ENCODE measurements around the gene DGKZ.

The DGKZ gene

GRCh38 chr11:46381819-46382645 is 34.8 kb downstream of the DGKZ start:
- DNase-seq (ENCODE audit: low read depth): no peak

GRCh38 chr11:46382646-46383403 is 35.6 kb downstream of the DGKZ start:
- DNase-seq (ENCODE audit: low read depth): peak; percentile 39

- no peak for DNase-seq (ENCODE audit: low read depth)
Observed at GRCh38 chr11:46383404-46383758, 36.1 kb downstream of the DGKZ start.

GRCh38 chr11:46383974-46384701 is 36.9 kb downstream of the DGKZ start:
- no peak for DNase-seq (ENCODE audit: low read depth)

- no peak for DNase-seq (ENCODE audit: low read depth)
Observed at GRCh38 chr11:46385169-46386004, 38.1 kb downstream of the DGKZ start.

DNA sequence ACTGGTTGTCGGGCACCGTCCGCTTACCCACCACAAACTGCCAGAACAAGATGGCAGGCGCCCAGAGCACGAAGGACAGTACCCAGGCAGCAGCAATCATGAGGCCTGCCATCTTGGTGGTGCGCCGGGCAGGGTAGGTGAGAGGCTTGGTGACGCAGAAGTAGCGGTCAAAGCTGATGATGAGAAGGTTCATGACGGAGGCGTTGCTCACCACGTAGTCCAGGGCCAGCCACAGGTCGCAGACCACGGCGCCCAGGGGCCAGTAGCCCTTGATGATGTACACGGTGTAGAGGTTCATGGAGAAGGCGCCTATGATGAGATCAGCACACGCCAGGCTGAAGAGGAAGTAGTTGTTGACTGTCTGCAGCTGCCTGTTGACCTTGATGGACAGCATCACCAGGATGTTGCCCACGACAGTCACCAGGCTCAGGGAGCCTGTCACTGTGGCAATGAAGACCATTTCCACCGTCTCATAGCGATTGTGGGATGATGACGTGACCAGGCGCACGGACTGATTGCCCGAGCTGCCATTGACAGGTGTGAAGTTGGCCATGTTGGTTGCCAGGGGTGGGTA is 38.8 kb downstream of the DGKZ start:
- DNase-seq (ENCODE audit: low read depth): no peak

DNA sequence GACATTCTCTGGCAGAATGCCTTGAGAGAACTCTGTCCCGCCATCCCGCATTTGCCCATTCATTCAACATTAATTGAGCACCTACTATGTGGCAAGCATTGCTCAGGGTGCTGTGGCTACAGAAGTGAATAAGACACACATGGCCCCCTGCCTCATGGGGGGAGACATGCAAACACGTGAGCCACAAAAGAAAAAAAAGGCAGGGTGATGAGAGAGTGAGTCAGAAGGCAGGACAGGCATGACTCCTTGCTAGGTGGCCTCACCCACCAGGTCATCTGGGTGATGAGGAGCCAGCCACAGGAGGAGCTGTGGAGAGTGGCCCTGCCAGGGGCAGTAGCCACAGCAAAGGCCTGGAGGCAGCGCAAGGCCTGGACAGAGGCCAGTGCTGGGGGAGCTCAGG is 39.4 kb downstream of the DGKZ start:
- DNase-seq (ENCODE audit: low read depth): no peak

DNA sequence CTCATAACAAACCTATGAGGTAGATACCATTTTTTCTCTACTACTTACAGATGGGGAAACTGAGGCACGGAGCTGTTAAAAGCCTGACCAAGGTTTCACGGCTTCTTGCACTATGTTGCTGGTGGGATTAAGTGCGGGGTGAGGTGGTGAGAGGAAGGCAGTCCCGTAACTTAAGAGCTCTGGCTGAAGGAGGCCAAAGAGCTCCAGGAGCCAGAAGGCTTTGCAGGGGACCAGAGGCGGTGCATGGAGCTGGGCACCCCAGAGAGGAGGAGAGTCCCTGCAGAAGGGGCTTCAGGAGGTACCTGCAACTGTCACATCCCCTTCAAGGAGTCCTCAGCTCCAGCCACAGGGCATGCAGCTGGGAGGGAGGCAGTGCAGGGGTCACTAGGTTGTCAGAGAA is 40.2 kb downstream of the DGKZ start:
- DNase-seq (ENCODE audit: low read depth): no peak

GRCh38 chr11:46387919-46388618 is 40.8 kb downstream of the DGKZ start:
- DNase-seq (ENCODE audit: low read depth): no peak

GRCh38 chr11:46388619-46389449 is 41.6 kb downstream of the DGKZ start:
- no peak for DNase-seq (ENCODE audit: low read depth)

- peak; percentile 41 for DNase-seq (ENCODE audit: low read depth)
Observed at GRCh38 chr11:46389450-46390330, 42.4 kb downstream of the DGKZ start.

DNA sequence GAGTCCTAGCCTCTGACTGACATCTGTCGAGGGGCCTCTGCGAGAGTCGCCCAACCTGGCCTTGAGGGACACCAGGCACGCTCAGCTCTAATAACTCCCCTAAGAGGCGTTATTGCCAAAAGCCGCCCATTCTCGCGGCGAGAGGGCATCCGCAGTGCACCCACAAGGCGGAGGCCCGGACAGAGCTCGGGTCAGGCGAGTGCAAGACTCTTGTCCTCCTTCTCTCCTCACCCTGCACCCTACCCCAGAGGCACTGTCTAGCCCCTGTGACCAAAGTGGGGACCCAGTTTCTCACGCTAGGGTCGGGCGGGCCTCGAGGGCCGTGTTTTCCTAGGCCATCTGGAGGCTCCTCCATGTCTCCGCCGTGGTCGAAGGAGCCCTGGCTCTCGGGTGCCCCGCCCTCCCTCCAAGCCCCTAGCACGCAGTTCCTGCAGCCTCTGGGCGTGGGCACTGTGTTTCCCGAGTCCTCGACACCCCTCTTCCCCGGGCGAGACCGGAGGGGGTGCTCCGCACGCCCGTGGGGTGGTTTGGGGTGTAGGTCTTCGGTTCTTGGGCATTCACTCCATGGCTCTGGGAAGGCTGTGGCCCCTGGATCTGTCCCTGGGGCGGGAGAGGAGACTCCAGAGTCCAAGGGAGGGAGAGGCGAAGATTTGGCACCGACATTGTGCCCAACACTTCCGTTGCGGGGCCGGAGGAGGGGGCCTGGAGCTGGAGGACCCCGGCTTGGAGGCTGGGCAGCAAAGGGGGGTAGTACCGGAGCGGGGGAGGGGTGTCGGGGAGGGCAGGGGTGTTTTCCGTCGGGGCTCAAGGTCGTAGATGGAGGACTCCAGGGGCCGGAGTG is 43.3 kb downstream of the DGKZ start:
- DNase-seq (ENCODE audit: low read depth): no peak

- no peak for DNase-seq (ENCODE audit: low read depth)
Observed at GRCh38 chr11:46391186-46391577, 43.9 kb downstream of the DGKZ start.

- DNase-seq (ENCODE audit: low read depth): no peak
Observed at GRCh38 chr11:46391578-46392420, 44.5 kb downstream of the DGKZ start, which contains the start of gene CHRM4. Gene CHRM4 (minus strand): TSS chr11:46391776. CDS start chr11:46386557, 5,219 bp downstream.

DNA sequence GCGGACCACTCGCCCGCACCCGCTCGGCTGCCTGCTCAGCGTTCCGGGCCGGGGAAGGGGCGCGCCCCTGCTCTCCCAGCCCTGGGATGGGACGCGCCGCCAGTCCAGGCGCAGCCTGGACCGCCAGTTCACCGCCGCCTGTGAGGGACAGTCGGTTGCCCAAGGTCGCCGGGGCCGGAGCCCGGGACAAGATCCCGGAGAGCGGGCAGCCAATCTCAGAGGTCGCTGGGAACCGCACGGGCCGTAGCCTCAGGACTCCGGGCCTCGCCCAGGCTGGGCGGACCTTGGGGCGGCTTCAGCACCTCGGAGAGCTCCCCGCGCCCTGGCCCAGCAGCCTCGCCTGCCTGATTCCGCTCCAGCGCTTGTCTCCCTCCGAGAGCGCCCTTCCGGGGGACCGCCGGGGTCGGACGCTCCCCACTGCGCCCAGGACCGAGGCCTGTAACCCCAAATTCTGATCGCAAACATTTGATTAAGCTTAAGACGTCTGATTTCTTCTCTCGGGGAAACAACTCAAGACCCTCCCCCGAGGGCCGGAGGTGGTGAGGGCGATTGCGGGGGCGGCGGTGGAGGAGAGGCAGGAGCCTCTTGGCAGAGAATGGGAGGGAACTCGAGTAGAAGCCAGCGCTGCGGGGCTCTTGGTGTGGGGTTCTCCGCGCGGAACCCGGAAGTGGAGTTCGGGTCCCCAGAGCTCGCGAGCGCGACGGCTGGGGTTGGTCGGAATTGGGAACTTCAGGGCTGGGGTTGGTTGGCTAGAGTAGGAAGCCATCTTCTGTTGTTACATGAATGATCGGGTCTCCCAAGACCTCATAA is 45.4 kb downstream of the DGKZ start:
- peak; percentile 71 for DNase-seq (ENCODE audit: low read depth)

DNA sequence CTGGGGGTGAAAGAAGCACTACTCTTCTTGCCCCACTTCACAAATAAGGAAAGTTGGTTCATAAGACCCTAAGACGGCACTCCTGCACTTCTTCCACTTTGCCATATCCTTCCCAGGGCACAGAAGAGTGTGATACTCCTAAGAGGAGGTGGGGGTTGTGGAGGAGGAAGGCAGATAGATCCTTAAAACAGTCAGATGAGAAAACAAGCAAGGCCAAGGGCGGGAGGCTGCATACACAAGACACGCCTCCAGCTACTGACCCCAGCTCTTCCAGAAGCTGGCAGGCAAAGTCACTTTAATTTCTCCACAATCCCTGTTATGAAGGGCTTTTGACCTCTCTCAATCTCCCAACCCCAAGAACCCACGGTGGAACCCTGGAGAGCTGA is 46.0 kb downstream of the DGKZ start:
- no peak for DNase-seq (ENCODE audit: low read depth)

Data from fibroblast of gingiva (primary cell).